ENCODE results near the gene C1orf167.

C1orf167 gene

GRCh38 chr1:11736746-11737639 lies 25.0 kb upstream of the C1orf167 start:
- peak; percentile 44 to 56 for DNase-seq

GRCh38 chr1:11738096-11738495 lies 23.9 kb upstream of the C1orf167 start:
- DNase-seq, result no peak

GRCh38 chr1:11738783-11739182 lies 23.2 kb upstream of the C1orf167 start:
- no peak for DNase-seq

- DNase-seq, result peak; percentile 33 to 53
Measured at GRCh38 chr1:11740258-11741192, 21.5 kb upstream of the C1orf167 start.

- no peak for DNase-seq
Measured at GRCh38 chr1:11741482-11741881, 20.5 kb upstream of the C1orf167 start.

GRCh38 chr1:11741919-11742558 lies 20.0 kb upstream of the C1orf167 start:
- DNase-seq, result no peak

GRCh38 chr1:11744287-11744686 lies 17.7 kb upstream of the C1orf167 start:
- DNase-seq, result no peak

DNA sequence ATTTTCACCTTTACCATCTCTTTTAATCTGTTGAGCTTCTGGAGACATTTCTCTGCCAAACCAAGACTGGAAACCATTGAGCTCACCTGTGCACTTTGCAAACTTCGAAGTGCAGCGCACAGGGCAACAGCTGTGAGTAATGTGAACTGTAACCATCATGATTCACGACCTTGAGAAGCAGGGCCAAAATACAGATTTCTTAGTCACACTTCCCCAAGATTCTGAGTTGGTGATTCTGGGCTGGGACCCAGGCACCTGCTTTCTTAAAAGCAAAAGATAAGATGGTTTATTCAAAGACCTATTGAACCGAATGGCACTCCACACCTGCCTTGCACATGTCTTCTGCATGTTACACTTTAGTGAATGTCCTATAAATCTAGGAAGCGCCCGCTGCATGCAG lies 15.9 kb upstream of the C1orf167 start:
- no peak for DNase-seq

GRCh38 chr1:11746795-11747487 lies 15.1 kb upstream of the C1orf167 start:
- no peak for DNase-seq

- DNase-seq, result no peak
Measured at GRCh38 chr1:11748294-11749202, 13.4 kb upstream of the C1orf167 start.

DNA sequence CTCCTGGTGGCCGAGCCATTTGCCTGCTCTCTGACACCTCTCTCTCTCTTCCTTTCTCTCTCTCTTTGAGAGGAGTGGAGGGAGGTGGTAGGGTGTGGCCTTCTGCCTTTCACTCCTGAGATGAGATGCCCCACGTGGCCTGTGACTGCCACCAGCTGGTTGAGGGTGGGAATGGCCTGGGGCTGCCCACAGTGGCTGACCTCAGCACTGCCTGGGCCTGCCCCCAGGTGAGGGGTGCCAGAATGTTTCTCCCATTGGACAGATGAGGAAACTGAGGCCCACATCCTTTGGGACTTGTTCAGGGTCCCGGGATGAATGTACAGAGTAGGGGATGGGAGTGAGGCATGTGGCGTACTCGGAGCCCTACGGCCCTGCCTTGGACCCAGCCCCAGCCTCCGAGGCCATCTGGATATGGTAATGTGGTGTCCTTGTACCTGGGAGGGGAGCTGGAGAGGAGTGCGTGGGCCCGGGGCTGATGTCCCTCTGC lies 12.7 kb upstream of the C1orf167 start:
- DNase-seq, result peak; percentile 32 to 69

DNA sequence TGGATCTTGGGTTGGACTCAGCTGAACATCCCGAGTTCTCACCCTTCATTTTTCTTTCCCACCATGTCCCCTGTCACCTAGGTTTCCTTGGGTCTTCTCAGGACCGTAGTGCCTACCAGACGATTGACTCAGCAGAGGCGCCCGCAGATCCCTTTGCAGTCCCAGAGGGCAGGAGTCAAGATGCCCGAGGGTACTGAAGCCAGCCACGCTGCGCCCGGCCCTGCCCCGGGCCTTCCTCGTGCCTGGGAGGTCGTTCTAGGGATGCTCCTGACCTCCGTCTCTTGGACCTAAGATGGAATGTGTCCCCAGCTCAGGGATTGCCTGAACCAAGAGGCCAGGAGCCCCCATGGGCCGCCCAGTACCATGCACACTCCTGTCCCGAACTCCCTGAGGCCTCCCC lies 12.0 kb upstream of the C1orf167 start:
- no peak for DNase-seq

GRCh38 chr1:11751087-11751486 lies 10.9 kb upstream of the C1orf167 start:
- DNase-seq, result no peak

DNA sequence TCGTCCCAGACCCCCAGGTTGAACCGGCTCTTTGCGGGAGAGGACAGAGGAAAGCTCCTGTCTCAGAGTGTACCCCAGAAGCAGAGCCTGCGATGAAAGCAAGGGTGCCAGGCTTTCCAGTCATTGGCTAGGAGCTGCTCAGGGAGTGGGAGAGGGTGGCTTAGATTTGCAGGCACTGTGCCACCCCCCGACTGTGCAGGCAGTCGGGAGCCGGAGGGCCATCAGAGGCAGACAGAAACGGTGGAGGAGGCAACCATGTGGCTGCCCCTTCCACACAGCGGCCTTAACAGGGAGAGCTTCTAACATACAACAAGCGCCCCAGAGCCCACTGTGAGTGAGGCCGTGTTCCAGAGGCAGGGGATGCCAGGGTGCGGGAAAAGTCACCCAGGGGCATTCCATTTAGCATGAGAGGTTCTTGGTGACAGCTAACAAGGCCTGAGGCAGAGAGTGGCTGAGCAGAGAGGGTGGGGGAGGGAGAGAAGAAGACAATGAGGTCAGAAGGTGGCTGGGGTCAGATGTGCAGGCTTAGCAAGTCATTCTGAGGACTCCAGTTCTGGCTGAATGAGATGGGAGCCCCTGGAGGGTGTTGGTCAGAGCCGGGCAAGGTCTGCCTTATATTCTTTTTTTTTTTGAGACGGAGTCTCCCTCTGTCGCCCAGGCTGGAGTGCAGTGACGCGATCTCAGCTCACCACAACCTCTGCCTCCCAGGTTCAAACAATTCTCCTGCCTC lies 9.5 kb upstream of the C1orf167 start:
- no peak for DNase-seq

DNA sequence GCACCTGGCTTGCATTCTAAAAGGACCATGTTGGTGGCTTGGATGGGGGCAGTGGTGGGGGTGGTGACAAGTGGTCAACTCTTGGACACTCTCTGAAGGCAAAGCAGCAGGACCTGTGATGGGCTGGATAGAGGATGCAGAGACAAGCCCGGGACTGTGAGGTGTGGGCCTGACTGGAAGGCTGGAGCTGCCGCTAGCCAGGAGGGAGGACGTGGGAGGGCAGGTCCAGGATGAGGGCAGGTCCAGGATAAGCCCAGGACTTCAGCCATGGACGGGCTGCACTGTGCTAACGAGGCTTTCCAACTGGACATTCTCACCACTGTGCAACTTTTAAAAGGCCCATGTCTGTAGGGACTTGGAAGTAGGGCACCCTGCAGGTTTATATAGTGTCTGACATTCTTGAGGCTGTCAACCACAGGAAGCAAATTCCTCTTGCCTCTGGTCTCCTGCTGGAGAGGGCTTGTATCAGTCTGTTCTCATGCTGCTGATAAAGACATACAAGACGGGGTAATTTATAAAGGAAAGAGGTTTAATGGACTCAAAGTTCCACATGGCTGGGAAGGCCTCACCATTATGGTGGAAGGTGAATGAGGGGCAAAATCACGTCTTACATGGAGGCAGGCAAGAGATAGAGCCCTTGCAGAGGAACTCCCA lies 8.3 kb upstream of the C1orf167 start:
- DNase-seq, result no peak

DNA sequence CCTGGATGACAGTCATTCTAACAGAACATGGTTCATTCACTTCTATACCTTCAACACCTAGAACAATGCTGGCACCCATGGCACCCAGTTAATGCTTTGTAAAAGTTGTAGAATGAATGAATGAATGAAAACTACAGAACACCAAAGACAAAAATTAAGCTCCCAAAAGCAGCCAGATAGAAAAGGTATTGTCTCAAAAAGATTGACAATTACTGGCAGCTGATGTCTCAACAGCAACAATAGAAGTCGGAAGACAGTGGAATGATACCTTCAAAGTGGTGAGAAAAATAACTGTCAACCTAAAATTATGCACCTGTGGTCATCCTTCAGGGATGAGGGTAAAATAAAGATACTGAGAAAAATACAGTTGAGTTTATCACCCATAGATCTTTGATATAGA lies 4.9 kb upstream of the C1orf167 start:
- no peak for DNase-seq

DNA sequence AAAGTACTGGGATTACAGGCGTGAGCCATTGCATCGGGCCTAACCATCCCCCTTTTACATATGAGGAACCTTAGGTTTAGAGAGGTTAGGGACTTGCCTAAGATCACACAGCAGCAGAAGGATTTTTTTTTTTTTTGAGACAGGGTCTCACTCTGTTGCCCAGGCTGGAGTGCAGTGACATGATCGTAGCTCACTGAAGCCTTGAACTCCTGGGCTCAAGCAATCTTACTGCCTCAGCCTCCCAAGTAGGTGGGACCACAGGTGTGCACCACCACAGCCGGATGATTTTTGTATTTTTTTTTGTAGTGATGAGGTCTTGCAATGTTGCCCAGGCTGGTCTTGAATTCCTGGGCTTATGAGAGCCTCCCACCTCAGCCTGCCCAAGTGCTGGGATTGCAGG lies 2.2 kb upstream of the C1orf167 start:
- DNase-seq, result no peak

DNA sequence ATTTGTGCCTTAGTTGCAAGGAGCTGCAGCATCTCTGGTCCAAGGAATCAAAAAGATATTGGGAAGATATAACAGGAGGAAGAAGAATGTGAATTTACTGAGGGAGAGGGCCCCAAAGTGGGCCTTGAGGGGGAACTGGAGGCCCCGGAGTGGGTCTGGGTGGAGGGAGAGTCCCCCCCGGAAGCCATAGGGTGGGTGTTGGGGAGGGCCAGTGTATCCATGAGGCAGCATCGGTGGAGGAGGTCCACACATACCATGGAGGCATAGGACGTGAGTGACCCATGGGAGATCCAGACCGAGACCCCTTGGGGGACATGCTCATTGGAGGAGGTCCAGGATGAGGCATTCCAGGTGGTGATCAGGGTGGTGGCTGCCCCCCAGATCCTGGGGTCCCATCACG lies 708 bp upstream of the C1orf167 start:
- DNase-seq, result no peak

DNA sequence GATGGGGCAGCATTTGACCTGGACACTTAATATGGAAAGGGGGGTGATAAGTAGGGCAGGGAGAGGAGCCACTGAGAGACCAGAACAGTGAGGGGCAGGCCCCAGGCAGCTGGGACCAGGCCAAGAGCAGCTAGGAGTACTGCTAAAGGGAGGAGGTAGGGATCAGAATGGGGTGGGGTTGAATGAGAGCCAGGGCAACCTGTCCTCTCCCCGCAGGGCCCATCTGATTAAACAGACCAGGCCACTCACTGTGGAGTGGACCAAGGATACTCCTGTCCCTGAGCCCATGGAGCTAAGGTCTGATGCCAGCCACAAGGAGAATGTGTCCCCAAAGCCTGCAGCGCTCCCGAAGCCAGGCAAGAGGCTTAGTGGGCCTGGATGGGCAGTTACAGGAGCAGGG lies 2.1 kb downstream of the C1orf167 start:
- no peak for DNase-seq

GRCh38 chr1:11764519-11764918 lies 2.5 kb downstream of the C1orf167 start:
- DNase-seq, result no peak

Data from CD4-positive, alpha-beta T cell treated with Interleukin-1 beta for 1 hour (primary cell).